OCI-LY7 (cell line): Measurements from ENCODE around the gene GPR15. TPM values are rescaled to one million over a fixed set of nuclear protein-coding genes. Genes with fewer than 3 reads are reported as not detected.

Experiments used
- BruUV-seq: library from RNA; stranded (reverse); fragments of 400-500 nt; replicated peaks from 2 replicates; lab custom pipeline; 2021; lab: Mats Ljungman, UMichigan
- CTCF ChIA-PET: fragments of 300-600 bp; sonication (Branson Sonifier 250); formaldehyde crosslinking; loops from one replicate; lab custom pipeline; 2022; ENCODE audit warnings: antibody characterized with exemption; ENCODE audit not compliant: unreplicated experiment; lab: Charles Lee
- POLR2A ChIA-PET: fragments of 300-600 bp; sonication (Branson Sonifier 250); formaldehyde crosslinking; loops from one replicate; lab custom pipeline; 2022; ENCODE audit warnings: antibody characterized with exemption; lab: Charles Lee
- DNase-seq: peaks from one replicate; pipeline ENCODE4 v3.0.0-alpha.2; 2015; ENCODE audit warnings: low spot score
- H2AFZ ChIP-seq: fragments of 200-600 bp; sonication (generic), shearing (Covaris generic); 2 replicates; pipeline ENCODE4 v1.6.1; 2014; ENCODE audit warnings: mild to moderate bottlenecking, antibody characterized with exemption, low read length, moderate library complexity
- H3K27ac ChIP-seq: fragments of 200-600 bp; sonication (generic); 2 replicates; pipeline ENCODE4 v1.5.1; 2014; ENCODE audit warnings: mixed run types, low read depth, mild to moderate bottlenecking, moderate library complexity, low read length, inconsistent platforms; ENCODE audit not compliant: poor library complexity, severe bottlenecking
- H3K36me3 ChIP-seq: fragments of 200-600 bp; sonication (generic); 2 replicates; pipeline ENCODE4 v1.6.1; 2014; ENCODE audit warnings: mild to moderate bottlenecking, antibody characterized with exemption, low read length, moderate library complexity, mixed read lengths; ENCODE audit not compliant: insufficient read depth
- H3K4me1 ChIP-seq: fragments of 200-600 bp; sonication (generic); 2 replicates; pipeline ENCODE4 v1.5.1; 2014; ENCODE audit warnings: mild to moderate bottlenecking, low read length; ENCODE audit not compliant: insufficient read depth, poor library complexity, severe bottlenecking
- H3K4me2 ChIP-seq: fragments of 200-600 bp; sonication (generic); 2 replicates; pipeline ENCODE4 v1.6.1; 2014; ENCODE audit warnings: mild to moderate bottlenecking, low read length
- H3K4me3 ChIP-seq: fragments of 200-600 bp; sonication (generic); 2 replicates; pipeline ENCODE4 v1.5.1; 2014; ENCODE audit warnings: mild to moderate bottlenecking, low read depth, low read length; ENCODE audit not compliant: poor library complexity, severe bottlenecking
- H3K79me2 ChIP-seq: fragments of 200-600 bp; sonication (generic); 2 replicates; pipeline ENCODE4 v1.6.1; 2016; ENCODE audit warnings: low read depth, mild to moderate bottlenecking, low read length, moderate library complexity, mixed read lengths; ENCODE audit not compliant: insufficient read depth
- H3K9me2 ChIP-seq: fragments of 200-600 bp; sonication (generic); 2 replicates; pipeline ENCODE4 v1.6.1; 2016; ENCODE audit warnings: mild to moderate bottlenecking, low read length, mixed read lengths; ENCODE audit not compliant: insufficient read depth
- H3K9me3 ChIP-seq: fragments of 200-600 bp; sonication (generic); 2 replicates; pipeline ENCODE4 v1.6.1; 2014; ENCODE audit warnings: mild to moderate bottlenecking, mixed run types, low read length, mixed read lengths
- H4K20me1 ChIP-seq: fragments of 200-600 bp; sonication (generic); 2 replicates; pipeline ENCODE4 v1.6.1; 2014; ENCODE audit warnings: mild to moderate bottlenecking, antibody characterized with exemption, low read length, moderate library complexity, mixed read lengths; ENCODE audit not compliant: insufficient read depth
- EZH2phosphoT487 ChIP-seq: fragments of 200-600 bp; sonication (generic); IDR thresholded peaks from 2 replicates; pipeline ENCODE4 v1.6.1; 2018; ENCODE audit warnings: low read depth, borderline replicate concordance, mild to moderate bottlenecking, mixed run types, antibody characterized with exemption, low read length, moderate library complexity, mixed read lengths
- intact Hi-C: fragments of 100-400 bp; cut with micrococcal nuclease; formaldehyde crosslinking; loops from one replicate; pipeline ENCODE4 v1.10.0; 2022; ENCODE audit not compliant: unreplicated experiment
- total RNA-seq, 2 experiments: library from RNA; depleted of rRNA in 1 of 2; stranded (reverse); fragments of >200 nt in 1 of 2; shearing (Covaris generic) in 1 of 2; gene quantifications; 2 replicates each; pipeline ENCODE4 v1.2.3, GENCODE V29; 2014 to 2022
- TF ChIP-seq, protein P1 (sequence below): fragments of 200-600 bp; sonication (generic); conservative IDR thresholded peaks from 2 replicates; pipeline ENCODE4 v1.5.1; 2014; ENCODE audit warnings: mild to moderate bottlenecking, antibody characterized with exemption, low read length, moderate library complexity, mixed read lengths

The GPR15 gene
- total RNA-seq, 2 experiments from 2014 or later: 29.8 to 32.0 TPM

DNA sequence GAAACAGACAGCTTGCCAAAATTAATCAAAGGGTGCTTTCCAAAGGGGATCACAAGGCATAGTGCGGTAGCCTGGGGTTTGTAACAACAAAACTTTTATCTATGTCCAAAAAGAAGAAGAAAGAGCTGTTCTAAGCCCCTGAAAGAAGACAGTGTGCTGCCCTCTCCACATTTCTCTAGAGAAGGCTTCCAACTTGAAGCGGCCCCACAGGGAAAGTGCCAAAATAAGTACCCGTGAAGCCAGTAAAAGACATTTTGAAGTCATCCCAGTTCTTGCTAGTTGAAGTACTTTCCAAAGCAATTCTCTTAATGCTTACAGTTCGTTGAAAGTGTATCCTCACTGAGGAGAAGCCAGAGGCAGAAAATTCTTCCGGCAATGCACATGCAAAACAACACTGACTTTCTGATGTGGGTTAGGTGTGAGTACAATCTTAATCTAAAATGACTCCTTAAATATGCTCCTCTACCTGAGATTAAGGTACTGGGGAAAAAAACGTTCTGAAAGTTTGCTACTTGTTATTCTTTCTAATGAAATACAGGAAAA, 21.3 kb downstream of the GPR15 start:
- Histone ChIP-seq H2AFZ (peak overlapping the region; percentile 72; the same call in 1 of the 2 replicates), H3K4me1 (peaks cover 81% of the 10 kb centered on the region), H3K4me3 (no peak overlapping the region), H3K79me2 (no peaks in the 10 kb centered on the region), H3K27ac (no peak overlapping the region), H3K9me2 (no peaks in the 10 kb centered on the region), H3K36me3 (no peaks in the 10 kb centered on the region), H3K9me3 (no peaks in the 10 kb centered on the region), H3K4me2 (peak overlapping the region; percentile 29), H4K20me1 (no peaks in the 10 kb centered on the region)
- no peak for DNase-seq
- intact Hi-C loops: no loop called here
- no peak for TF ChIP-seq EZH2phosphoT487
- TF ChIP-seq, protein P1, sequence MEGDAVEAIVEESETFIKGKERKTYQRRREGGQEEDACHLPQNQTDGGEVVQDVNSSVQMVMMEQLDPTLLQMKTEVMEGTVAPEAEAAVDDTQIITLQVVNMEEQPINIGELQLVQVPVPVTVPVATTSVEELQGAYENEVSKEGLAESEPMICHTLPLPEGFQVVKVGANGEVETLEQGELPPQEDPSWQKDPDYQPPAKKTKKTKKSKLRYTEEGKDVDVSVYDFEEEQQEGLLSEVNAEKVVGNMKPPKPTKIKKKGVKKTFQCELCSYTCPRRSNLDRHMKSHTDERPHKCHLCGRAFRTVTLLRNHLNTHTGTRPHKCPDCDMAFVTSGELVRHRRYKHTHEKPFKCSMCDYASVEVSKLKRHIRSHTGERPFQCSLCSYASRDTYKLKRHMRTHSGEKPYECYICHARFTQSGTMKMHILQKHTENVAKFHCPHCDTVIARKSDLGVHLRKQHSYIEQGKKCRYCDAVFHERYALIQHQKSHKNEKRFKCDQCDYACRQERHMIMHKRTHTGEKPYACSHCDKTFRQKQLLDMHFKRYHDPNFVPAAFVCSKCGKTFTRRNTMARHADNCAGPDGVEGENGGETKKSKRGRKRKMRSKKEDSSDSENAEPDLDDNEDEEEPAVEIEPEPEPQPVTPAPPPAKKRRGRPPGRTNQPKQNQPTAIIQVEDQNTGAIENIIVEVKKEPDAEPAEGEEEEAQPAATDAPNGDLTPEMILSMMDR: no peak
- CTCF ChIA-PET: interaction anchor here (1.5 kb wide), 2 partner anchors 9 to 14 kb away, joined by 3 read pairs; no protein-coding TSS in a partner anchor
- BruUV-seq: no TSS peak
- POLR2A ChIA-PET: interaction anchor here (0.7 to 19.7 kb wide), 5 partner anchors 9 to 22 kb away, joined by 3 to 296 read pairs (median 27); partner anchors contain the start of gene GPR15

DNA sequence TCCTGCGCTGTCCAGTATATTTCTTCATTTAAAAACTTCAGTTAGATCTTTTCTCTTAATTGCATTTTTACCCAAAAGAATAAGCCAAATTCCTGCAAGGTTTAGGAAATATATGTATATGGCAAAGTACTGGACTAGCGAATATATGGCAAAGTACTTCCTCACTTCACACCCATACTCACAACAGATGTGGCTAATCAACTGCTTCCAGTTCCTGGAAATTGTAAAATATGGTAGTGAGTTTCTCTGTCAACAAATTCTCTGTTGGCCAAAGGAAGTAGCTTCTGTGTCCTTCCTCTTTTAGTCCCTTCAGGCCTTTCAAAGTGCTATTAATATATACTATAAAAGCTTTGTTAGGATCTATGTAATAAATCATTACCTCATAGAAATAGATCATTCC, 22.0 kb downstream of the GPR15 start:
- Histone ChIP-seq H3K79me2 (no peaks in the 10 kb centered on the region), H2AFZ (peak overlapping the region; percentile 72; the same call in 1 of the 2 replicates), H3K27ac (no peak overlapping the region), H3K36me3 (no peaks in the 10 kb centered on the region), H3K4me1 (peaks cover 81% of the 10 kb centered on the region), H3K4me3 (no peak overlapping the region), H3K4me2 (peak overlapping the region; percentile 29), H4K20me1 (no peaks in the 10 kb centered on the region), H3K9me2 (no peaks in the 10 kb centered on the region), H3K9me3 (no peaks in the 10 kb centered on the region)
- intact Hi-C loops: no loop called here
- peak; percentile 51 for DNase-seq
- BruUV-seq: no TSS peak
- CTCF ChIA-PET: interaction anchor here (1.0 to 1.5 kb wide), 2 partner anchors 8 to 13 kb away, joined by 3 read pairs; no protein-coding TSS in a partner anchor
- TF ChIP-seq EZH2phosphoT487: no peak
- POLR2A ChIA-PET: interaction anchor here (0.7 to 19.7 kb wide), 6 partner anchors 8 to 23 kb away, joined by 3 to 296 read pairs (median 24); partner anchors contain the start of gene GPR15

DNA sequence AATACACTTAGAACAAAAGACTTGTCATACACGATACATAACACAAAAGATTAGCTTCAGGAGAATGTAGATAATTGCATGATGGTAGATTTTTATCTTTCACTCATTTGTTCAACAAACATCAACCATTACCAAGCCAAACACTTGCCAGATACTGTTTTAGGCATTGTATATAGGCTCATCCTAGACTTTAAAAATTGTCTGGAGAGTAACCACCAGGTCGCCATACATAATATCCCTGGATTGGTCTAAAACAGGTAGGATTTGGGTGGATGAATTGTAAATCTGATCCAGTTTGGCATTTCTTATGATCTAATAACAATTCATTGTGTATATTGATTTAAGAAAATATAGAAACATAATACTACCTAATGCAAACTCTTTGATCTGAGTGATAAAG, 22.8 kb downstream of the GPR15 start:
- Histone ChIP-seq H3K79me2 (no peaks in the 10 kb centered on the region), H2AFZ (peak overlapping the region; percentile 86; the same call in 1 of the 2 replicates), H3K27ac (no peak overlapping the region), H3K4me1 (peaks cover 81% of the 10 kb centered on the region), H3K9me2 (no peaks in the 10 kb centered on the region), H3K9me3 (no peaks in the 10 kb centered on the region), H3K36me3 (no peaks in the 10 kb centered on the region), H3K4me2 (peak overlapping the region; percentile 29), H3K4me3 (no peak overlapping the region), H4K20me1 (no peaks in the 10 kb centered on the region)
- no peak for TF ChIP-seq EZH2phosphoT487
- TF ChIP-seq, protein P1: no peak
- ChIA-PET CTCF (interaction anchor here (1.0 kb wide), 1 partner anchor 7 kb away, joined by 3 read pairs; no protein-coding TSS in a partner anchor), POLR2A (interaction anchor here (0.5 to 19.7 kb wide), 9 partner anchors 8 to 1566 kb away, joined by 3 to 296 read pairs (median 4); partner anchors contain the start of gene GPR15)
- intact Hi-C loops: no loop called here
- DNase-seq: no peak
- BruUV-seq: no TSS peak
